Measurements from ENCODE around the gene CBARP. TPM values are rescaled to one million over a fixed set of nuclear protein-coding genes. Genes with fewer than 3 reads are reported as not detected.

The CBARP gene
- total and polyA plus RNA-seq, 2 donors (not counting 3 experiments of a cell fraction or from before 2014, with no cell fraction given): 3.5 to 9.2 TPM

DNA sequence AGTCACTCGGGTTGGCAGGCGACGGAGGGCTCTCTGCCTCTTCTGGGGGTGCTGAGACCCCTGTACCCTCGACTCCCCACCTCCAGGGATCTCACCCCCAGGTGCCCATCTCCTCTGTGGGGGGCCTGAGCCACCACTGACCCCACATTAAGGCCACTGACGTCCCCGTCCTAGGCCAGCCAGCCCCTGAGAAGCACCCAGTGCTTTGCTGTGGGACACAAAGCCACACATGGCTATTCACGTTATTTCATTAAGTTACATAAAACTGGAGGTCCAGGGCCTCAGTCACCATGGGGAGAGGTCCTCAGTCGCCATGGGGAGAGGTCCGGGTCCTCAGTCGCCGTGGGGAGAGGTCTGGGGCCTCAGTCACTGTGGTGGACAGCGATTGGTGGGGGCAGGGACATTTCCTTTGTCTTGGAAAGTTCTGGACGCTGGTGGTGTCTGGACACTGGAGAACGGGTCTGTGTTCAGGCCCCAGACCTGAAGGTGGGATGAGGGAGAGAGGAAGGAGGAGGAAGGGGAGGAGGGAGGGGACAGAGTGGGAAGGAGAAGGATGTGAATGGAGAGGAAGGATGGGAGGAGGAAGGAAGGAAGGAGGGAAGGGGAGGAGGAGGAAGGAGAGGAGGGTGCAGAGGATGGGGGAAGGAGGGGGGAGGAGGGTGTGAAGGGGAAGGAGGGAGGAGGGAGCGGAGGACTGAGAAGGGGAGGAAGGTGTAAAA lies 43.9 kb upstream of the CBARP start:
- H3K4me1 ChIP-seq (ENCODE audit: control insufficient read depth, extremely low read depth, insufficient read depth, low read length): peaks cover under 1% of the 10 kb centered on the region
- H3K9me1 ChIP-seq (replicated peaks; ENCODE audit: control insufficient read depth, extremely low read depth, insufficient read depth, low read length): no peaks in the 10 kb centered on the region
- no peak overlapping the region for H3K27ac ChIP-seq (ENCODE audit: insufficient read depth, low read depth, low read length)
- H3K36me3 ChIP-seq (ENCODE audit: control insufficient read depth in 2 of 2, extremely low read depth in 1 of 2, insufficient read depth in 2 of 2, low read length in 2 of 2): peaks cover 0 to 5% of the 10 kb centered on the region in 2 experiments
- POLR2A ChIA-PET: no interaction called here
- no peaks in the 10 kb centered on the region for H3K9me3 ChIP-seq (replicated peaks; ENCODE audit: control insufficient read depth, insufficient read depth, low read length)
- no peak for FAIRE-seq
- no peak for DNase-seq (ENCODE audit: low read depth, low spot score)
- dilution Hi-C loops (cut with MboI; ENCODE audit: extremely low pct_ligation_motif_present, low sequenced_read_pairs): no loop called here
- H3K27me3 ChIP-seq (ENCODE audit: control insufficient read depth in 2 of 2, insufficient read depth in 2 of 2, low read length in 2 of 2): peaks cover 6 to 17% of the 10 kb centered on the region in 2 experiments
- H3K9ac ChIP-seq (replicated peaks; ENCODE audit: extremely low read depth, insufficient read depth, low read length): no peak overlapping the region
- no peak overlapping the region for H3K4me3 ChIP-seq (replicated peaks in 1 of 3; ENCODE audit: insufficient read depth in 1 of 3, low read depth in 1 of 3, low read length in 3 of 3)
- H2AFZ ChIP-seq (ENCODE audit: low read depth, low read length): no peak overlapping the region
- intact Hi-C loops (cut with micrococcal nuclease): loop anchor here (5.0 kb wide), 1 partner anchor 231 kb away; the partner anchor contains the start of gene ADAMTSL5
- BruUV-seq (replicated peaks): no TSS peak
- peaks cover under 1% of the 10 kb centered on the region for H3K79me2 ChIP-seq (ENCODE audit: control insufficient read depth, insufficient read depth, low read length)
- no peak for TF ChIP-seq POLR2A (IDR thresholded peaks at IDR 0.05; ENCODE audit: low read depth, low read length)
- no peak for TF ChIP-seq JUN (IDR thresholded peaks at IDR 0.05; ENCODE audit: borderline replicate concordance, insufficient read depth, insufficient read length, low read depth)
- TF ChIP-seq, protein P1, sequence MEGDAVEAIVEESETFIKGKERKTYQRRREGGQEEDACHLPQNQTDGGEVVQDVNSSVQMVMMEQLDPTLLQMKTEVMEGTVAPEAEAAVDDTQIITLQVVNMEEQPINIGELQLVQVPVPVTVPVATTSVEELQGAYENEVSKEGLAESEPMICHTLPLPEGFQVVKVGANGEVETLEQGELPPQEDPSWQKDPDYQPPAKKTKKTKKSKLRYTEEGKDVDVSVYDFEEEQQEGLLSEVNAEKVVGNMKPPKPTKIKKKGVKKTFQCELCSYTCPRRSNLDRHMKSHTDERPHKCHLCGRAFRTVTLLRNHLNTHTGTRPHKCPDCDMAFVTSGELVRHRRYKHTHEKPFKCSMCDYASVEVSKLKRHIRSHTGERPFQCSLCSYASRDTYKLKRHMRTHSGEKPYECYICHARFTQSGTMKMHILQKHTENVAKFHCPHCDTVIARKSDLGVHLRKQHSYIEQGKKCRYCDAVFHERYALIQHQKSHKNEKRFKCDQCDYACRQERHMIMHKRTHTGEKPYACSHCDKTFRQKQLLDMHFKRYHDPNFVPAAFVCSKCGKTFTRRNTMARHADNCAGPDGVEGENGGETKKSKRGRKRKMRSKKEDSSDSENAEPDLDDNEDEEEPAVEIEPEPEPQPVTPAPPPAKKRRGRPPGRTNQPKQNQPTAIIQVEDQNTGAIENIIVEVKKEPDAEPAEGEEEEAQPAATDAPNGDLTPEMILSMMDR (IDR thresholded peaks at IDR 0.05; ENCODE audit: extremely low read depth in 1 of 2, insufficient read depth in 1 of 2, low read depth in 1 of 2, low read length in 2 of 2): no peak
- TF ChIP-seq GATA2 (IDR thresholded peaks at IDR 0.05; ENCODE audit: insufficient read depth, insufficient read length, low read depth, low read length): no peak
- TF ChIP-seq MYC (IDR thresholded peaks at IDR 0.05; ENCODE audit: low read depth, low read length): no peak
- no peak for TF ChIP-seq POLR2AphosphoS5 (IDR thresholded peaks at IDR 0.05; ENCODE audit: insufficient read depth, low read depth, low read length)
- no peak for TF ChIP-seq EZH2 (IDR thresholded peaks at IDR 0.05; ENCODE audit: borderline replicate concordance, low read depth, low read length, severe bottlenecking)
- CTCF ChIA-PET: no interaction called here
- H4K20me1 ChIP-seq (replicated peaks; ENCODE audit: control insufficient read depth, extremely low read depth, insufficient read depth, low read length): no peaks in the 10 kb centered on the region
- H3K4me2 ChIP-seq (ENCODE audit: insufficient read depth, low read length): no peak overlapping the region
